Measurements from ENCODE around the gene PBX1. TPM values are rescaled to one million over a fixed set of nuclear protein-coding genes. Genes with fewer than 3 reads are reported as not detected.
"Not testable (repeated sequence)": the region's sequence is repeated elsewhere in the genome, so short reads cannot be mapped to it uniquely, and the experiment has no call there.

Gene PBX1
- total and polyA plus RNA-seq, 2 experiments from 2014 or later = 14.8 to 61.6 TPM

- peak overlapping the region; percentile 41 for H3K4me2 ChIP-seq
- H3K79me2 ChIP-seq = peaks cover 61% of the 10 kb centered on the region
- H4K20me1 ChIP-seq (ENCODE audit: insufficient read depth, poor library complexity, severe bottlenecking) = no peaks in the 10 kb centered on the region
- peak overlapping the region; percentile 87 for H3K27ac ChIP-seq
- H3K36me3 ChIP-seq (replicated peaks; ENCODE audit: insufficient read depth, low read depth) = no peaks in the 10 kb centered on the region
- peak; percentile 70 for DNase-seq (ENCODE audit: low spot score)
- no peaks in the 10 kb centered on the region for H3K9me2 ChIP-seq (replicated peaks; ENCODE audit: insufficient read depth)
- H3K4me1 ChIP-seq (ENCODE audit: insufficient read depth) = peaks cover 42% of the 10 kb centered on the region
- TF ChIP-seq CTCF (IDR thresholded peaks at IDR 0.05; ENCODE audit: poor library complexity) = no peak
- TF ChIP-seq EZH2phosphoT487 (IDR thresholded peaks at IDR 0.05; ENCODE audit: low read depth, severe bottlenecking, unreplicated experiment) = no peak
- no peak for TF ChIP-seq EZH2 (IDR thresholded peaks at IDR 0.05; ENCODE audit: borderline replicate concordance)
- no peaks in the 10 kb centered on the region for H3K9me3 ChIP-seq (ENCODE audit: low read depth)
- no peak overlapping the region for H3K4me3 ChIP-seq
- WGBS (ENCODE audit: low lambda C conversion rate, missing lambda C conversion rate) = 53% methylated on average over 13 of the region's 13 CpGs
- H3K27me3 ChIP-seq = no peaks in the 10 kb centered on the region
- H2AFZ ChIP-seq = no peak overlapping the region
Observed at GRCh38 chr1:164651351-164651951, 92.5 kb downstream of the PBX1 start.

- not testable (repeated sequence) for H3K9me3 ChIP-seq (ENCODE audit: low read depth); H2AFZ ChIP-seq; H3K27me3 ChIP-seq; H4K20me1 ChIP-seq (ENCODE audit: insufficient read depth, poor library complexity, severe bottlenecking); H3K4me2 ChIP-seq; H3K36me3 ChIP-seq (replicated peaks; ENCODE audit: insufficient read depth, low read depth); H3K4me3 ChIP-seq; DNase-seq (ENCODE audit: low spot score); H3K9me2 ChIP-seq (replicated peaks; ENCODE audit: insufficient read depth)
- Histone ChIP-seq H3K79me2 (peaks cover 64% of the 10 kb centered on the region), H3K4me1 (ENCODE audit: insufficient read depth) (peaks cover 32% of the 10 kb centered on the region), H3K27ac (peak overlapping the region; percentile 87)
- WGBS (ENCODE audit: low lambda C conversion rate, missing lambda C conversion rate) = 78% methylated on average over 6 of the region's 6 CpGs
Observed at GRCh38 chr1:164652969-164653368, 94.0 kb downstream of the PBX1 start.

- H3K9me2 ChIP-seq (replicated peaks; ENCODE audit: insufficient read depth) = no peaks in the 10 kb centered on the region
- peaks cover 68% of the 10 kb centered on the region for H3K79me2 ChIP-seq
- no peak overlapping the region for H3K4me2 ChIP-seq
- no peaks in the 10 kb centered on the region for H3K36me3 ChIP-seq (replicated peaks; ENCODE audit: insufficient read depth, low read depth)
- no peak overlapping the region for H2AFZ ChIP-seq
- 95% methylated on average over 3 of the region's 3 CpGs for WGBS (ENCODE audit: low lambda C conversion rate, missing lambda C conversion rate)
- H3K4me1 ChIP-seq (ENCODE audit: insufficient read depth) = peaks cover 32% of the 10 kb centered on the region
- H3K4me3 ChIP-seq = no peak overlapping the region
- H3K27ac ChIP-seq = no peak overlapping the region
- no peaks in the 10 kb centered on the region for H4K20me1 ChIP-seq (ENCODE audit: insufficient read depth, poor library complexity, severe bottlenecking)
- no peaks in the 10 kb centered on the region for H3K9me3 ChIP-seq (ENCODE audit: low read depth)
- TF ChIP-seq EZH2phosphoT487 (IDR thresholded peaks at IDR 0.05; ENCODE audit: low read depth, severe bottlenecking, unreplicated experiment) = no peak
- no peak for TF ChIP-seq EZH2 (IDR thresholded peaks at IDR 0.05; ENCODE audit: borderline replicate concordance)
- TF ChIP-seq CTCF (IDR thresholded peaks at IDR 0.05; ENCODE audit: poor library complexity) = no peak
- DNase-seq (ENCODE audit: low spot score) = no peak
- H3K27me3 ChIP-seq = no peaks in the 10 kb centered on the region
Observed at GRCh38 chr1:164653705-164654104, 94.7 kb downstream of the PBX1 start.

GRCh38 chr1:164654200-164654599 lies 95.2 kb downstream of the PBX1 start:
- Histone ChIP-seq H4K20me1 (ENCODE audit: insufficient read depth, poor library complexity, severe bottlenecking) (no peaks in the 10 kb centered on the region), H3K4me2 (no peak overlapping the region), H3K9me3 (ENCODE audit: low read depth) (no peaks in the 10 kb centered on the region), H3K9me2 (replicated peaks; ENCODE audit: insufficient read depth) (no peaks in the 10 kb centered on the region), H2AFZ (no peak overlapping the region), H3K79me2 (peaks cover 73% of the 10 kb centered on the region), H3K4me1 (ENCODE audit: insufficient read depth) (peaks cover 32% of the 10 kb centered on the region), H3K27me3 (no peaks in the 10 kb centered on the region), H3K36me3 (replicated peaks; ENCODE audit: insufficient read depth, low read depth) (no peaks in the 10 kb centered on the region), H3K27ac (no peak overlapping the region), H3K4me3 (no peak overlapping the region)
- 44% methylated on average over 3 of the region's 3 CpGs for WGBS (ENCODE audit: low lambda C conversion rate, missing lambda C conversion rate)
- DNase-seq (ENCODE audit: low spot score) = no peak
- TF ChIP-seq EZH2 (IDR thresholded peaks at IDR 0.05; ENCODE audit: borderline replicate concordance) = no peak
- no peak for TF ChIP-seq CTCF (IDR thresholded peaks at IDR 0.05; ENCODE audit: poor library complexity)
- TF ChIP-seq EZH2phosphoT487 (IDR thresholded peaks at IDR 0.05; ENCODE audit: low read depth, severe bottlenecking, unreplicated experiment) = no peak
